Measurements from ENCODE around the gene MAL.

MAL gene

DNA sequence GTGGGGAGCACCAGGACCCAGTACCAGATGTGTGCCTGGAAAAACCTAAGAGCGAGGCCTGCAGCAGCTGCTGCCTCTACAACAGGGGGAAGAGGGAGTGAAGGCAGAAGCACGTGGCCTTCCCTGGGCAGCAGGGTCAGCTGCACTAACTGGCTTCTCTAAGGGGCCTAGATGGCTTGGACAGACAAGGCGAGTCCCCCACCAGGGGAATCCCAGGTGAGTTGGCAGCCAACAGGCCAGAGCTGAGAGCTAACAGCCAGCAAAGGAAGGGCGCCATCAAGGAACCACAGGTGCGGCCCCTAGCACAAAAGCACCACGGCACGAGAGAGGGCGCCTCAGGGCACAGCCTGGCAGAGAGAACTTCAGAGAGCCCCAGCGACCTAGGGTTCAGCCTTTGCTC, 19.8 kb upstream of the MAL start:
- H3K36me3 ChIP-seq (ENCODE audit: insufficient read depth, low read length), result no peaks in the 10 kb centered on the region
- H3K9me3 ChIP-seq (ENCODE audit: control insufficient read depth, insufficient read depth, low read length), result no peaks in the 10 kb centered on the region
- H3K9ac ChIP-seq (ENCODE audit: low read depth, low read length), result no peak overlapping the region
- H3K4me1 ChIP-seq (ENCODE audit: insufficient read depth, low read length), result peaks cover 5% of the 10 kb centered on the region; the same call in 1 of the 2 replicates

DNA sequence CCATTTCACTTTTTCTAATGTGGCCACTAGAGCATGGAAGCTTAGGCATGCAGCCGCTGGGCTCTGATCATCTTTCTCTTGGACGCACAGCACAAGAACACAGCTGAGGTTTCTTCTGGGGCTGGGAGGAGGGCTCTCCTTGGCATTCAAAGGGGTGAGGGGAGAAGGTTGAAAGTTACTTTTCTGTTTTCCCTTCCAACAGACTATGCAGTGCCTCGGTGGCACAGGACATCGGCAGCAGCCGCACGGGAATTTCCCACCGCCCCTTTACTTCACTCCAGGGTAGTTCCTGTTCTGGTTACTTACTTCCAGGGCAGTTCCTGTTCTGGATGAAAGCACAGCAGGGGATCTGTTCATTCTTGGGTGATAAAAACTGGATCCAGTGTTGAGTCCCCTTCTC, 18.9 kb upstream of the MAL start:
- peaks cover 5% of the 10 kb centered on the region; the same call in 1 of the 2 replicates for H3K4me1 ChIP-seq (ENCODE audit: insufficient read depth, low read length)
- no peaks in the 10 kb centered on the region for H3K9me3 ChIP-seq (ENCODE audit: control insufficient read depth, insufficient read depth, low read length)
- H3K9ac ChIP-seq (ENCODE audit: low read depth, low read length), result no peak overlapping the region
- H3K36me3 ChIP-seq (ENCODE audit: insufficient read depth, low read length), result no peaks in the 10 kb centered on the region

DNA sequence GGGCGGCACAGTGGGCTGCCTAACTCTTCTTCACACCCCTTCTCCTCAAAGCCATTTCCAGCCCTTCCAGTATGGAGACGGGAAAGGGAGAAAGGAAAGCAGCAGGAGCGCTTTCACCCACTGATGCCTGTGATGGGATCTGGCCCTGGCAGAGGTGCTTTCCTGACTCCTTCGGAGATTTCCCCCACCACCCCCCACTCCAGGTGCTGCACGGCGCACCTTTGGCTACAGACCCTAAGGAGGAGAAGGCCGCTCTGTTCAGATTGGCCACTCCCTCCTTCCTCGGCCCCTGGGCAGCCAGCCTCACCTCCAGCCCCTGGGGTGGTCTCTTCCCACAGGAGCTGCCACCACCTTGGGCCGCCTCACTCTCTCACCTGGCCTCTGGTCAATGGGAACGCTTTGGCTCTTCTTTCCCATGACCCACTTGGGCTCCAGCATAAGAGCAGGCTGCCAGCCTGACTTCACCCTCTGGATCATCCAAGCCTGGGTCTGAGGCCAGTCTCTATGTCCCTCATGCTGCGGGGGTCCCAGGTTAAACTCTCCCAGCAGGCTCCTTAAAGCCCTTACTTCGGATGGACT, 18.4 kb upstream of the MAL start:
- H3K4me1 ChIP-seq (ENCODE audit: insufficient read depth, low read length), result peaks cover 5% of the 10 kb centered on the region; the same call in 1 of the 2 replicates
- H3K9me3 ChIP-seq (ENCODE audit: control insufficient read depth, insufficient read depth, low read length), result no peaks in the 10 kb centered on the region
- no peak overlapping the region for H3K9ac ChIP-seq (ENCODE audit: low read depth, low read length)
- no peaks in the 10 kb centered on the region for H3K36me3 ChIP-seq (ENCODE audit: insufficient read depth, low read length)

DNA sequence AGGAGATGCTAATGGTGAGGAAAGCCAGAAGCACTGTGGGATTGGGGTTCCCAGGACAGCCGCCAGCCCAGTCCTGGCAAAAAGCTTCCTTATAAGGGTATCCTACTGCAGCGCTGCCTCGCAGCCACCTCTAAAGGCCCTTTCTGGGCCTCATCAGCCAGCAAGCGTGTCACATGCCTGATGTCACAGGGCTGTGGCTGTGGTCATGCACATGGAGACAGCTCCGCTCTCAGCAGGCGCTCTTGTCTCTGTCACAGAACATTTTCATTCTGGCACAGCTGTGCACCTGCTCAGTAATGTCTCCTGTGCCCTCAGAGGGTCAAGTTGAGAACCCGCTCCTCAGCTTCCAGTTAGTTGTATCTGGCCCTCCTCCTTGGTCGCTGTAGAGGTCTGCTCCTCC, 17.7 kb upstream of the MAL start:
- peaks cover 5% of the 10 kb centered on the region; the same call in 1 of the 2 replicates for H3K4me1 ChIP-seq (ENCODE audit: insufficient read depth, low read length)
- H3K9ac ChIP-seq (ENCODE audit: low read depth, low read length), result no peak overlapping the region
- no peaks in the 10 kb centered on the region for H3K9me3 ChIP-seq (ENCODE audit: control insufficient read depth, insufficient read depth, low read length)
- no peaks in the 10 kb centered on the region for H3K36me3 ChIP-seq (ENCODE audit: insufficient read depth, low read length)

DNA sequence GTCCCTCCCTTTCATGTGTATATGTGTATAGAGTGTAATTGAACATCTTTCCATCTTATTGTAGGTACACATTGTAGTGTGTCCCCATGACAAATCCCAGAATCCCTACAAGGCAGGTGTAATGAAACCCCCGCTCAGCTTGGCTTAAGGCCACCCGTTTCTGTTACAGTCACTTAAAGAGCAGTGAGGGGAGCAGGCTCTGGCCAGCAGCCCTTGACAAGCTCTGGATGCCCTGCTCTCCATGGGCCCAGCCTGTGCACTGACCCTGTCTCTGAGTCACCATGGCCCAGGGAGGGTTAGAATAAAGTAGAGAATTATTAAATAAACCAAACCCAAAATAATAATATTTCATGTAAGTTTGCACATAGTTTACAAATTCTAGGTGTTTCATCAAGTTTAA, 17.2 kb upstream of the MAL start:
- no peak overlapping the region for H3K9ac ChIP-seq (ENCODE audit: low read depth, low read length)
- no peaks in the 10 kb centered on the region for H3K36me3 ChIP-seq (ENCODE audit: insufficient read depth, low read length)
- no peaks in the 10 kb centered on the region for H3K9me3 ChIP-seq (ENCODE audit: control insufficient read depth, insufficient read depth, low read length)
- H3K4me1 ChIP-seq (ENCODE audit: insufficient read depth, low read length), result peaks cover 5% of the 10 kb centered on the region; the same call in 1 of the 2 replicates

DNA sequence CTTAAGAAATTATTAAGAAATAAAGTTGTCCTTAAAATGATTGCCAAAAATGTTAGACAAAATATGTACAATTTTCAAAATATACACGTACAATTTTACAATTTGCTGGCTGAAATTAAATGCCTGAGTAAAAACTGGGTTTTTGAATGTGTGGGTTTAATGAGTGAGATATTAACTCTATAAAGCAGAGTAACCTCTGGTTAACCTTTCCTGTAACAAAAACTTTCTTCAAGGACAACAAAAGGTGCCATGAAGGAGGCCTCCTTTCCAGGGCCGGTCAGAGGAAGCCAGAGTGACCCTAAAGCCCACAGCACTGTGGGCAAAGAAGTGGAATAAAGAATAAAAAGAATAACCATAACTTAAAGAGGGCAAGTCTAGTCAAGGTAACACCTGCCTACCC, 16.5 kb upstream of the MAL start:
- Histone ChIP-seq H3K36me3 (ENCODE audit: insufficient read depth, low read length) (no peaks in the 10 kb centered on the region), H3K4me1 (ENCODE audit: insufficient read depth, low read length) (peaks cover 5% of the 10 kb centered on the region; the same call in 1 of the 2 replicates), H3K9ac (ENCODE audit: low read depth, low read length) (no peak overlapping the region), H3K9me3 (ENCODE audit: control insufficient read depth, insufficient read depth, low read length) (no peaks in the 10 kb centered on the region)

DNA sequence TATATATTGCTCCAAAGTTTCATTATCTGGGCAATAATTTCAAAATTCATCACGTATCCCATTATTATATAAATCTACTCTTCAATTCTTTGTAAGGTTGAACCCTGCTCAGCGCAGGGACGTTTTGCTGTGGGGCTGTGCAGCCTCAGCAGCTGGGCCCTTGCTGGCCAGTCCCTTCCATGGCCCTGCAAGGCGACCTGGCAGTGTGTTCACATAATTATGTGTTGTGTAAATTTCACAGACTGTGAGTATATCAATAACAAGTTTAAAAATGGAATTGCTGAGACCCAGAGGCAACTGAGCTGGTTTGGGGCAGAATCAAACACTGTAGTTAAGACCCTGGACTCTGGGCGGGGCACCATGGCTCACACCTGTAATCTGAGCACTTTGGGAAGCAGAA, 16.1 kb upstream of the MAL start:
- H3K4me1 ChIP-seq (ENCODE audit: insufficient read depth, low read length), result peaks cover 5% of the 10 kb centered on the region; the same call in 1 of the 2 replicates

DNA sequence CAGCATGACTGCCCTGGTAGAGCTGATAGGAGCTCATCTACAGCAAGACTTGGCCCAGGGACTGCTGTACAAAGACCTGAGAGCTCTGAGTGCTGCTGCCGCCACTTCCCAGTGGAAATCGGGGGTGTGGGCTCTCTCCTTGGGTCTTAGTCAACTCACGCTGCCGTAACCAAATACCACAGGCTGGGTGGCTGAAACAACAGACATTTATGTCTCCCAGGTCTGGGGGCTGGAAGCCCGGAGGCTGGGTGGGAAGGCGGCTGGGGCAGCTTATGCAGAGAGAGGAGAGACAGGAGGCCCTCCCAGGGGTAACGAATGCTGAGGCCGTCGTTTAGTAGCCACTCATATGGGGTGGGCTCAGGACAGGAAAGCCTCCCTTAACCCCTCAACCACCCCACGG, 15.4 kb upstream of the MAL start:
- H3K36me3 ChIP-seq (ENCODE audit: insufficient read depth, low read length), result no peaks in the 10 kb centered on the region
- H3K9ac ChIP-seq (ENCODE audit: low read depth, low read length), result no peak overlapping the region
- H3K9me3 ChIP-seq (ENCODE audit: control insufficient read depth, insufficient read depth, low read length), result no peaks in the 10 kb centered on the region
- H3K4me1 ChIP-seq (ENCODE audit: insufficient read depth, low read length), result peaks cover 5% of the 10 kb centered on the region; the same call in 1 of the 2 replicates

More for the DNA sequence above, 16.1 kb upstream of the MAL start:
- Histone ChIP-seq H3K36me3 (ENCODE audit: insufficient read depth, low read length) (no peaks in the 10 kb centered on the region), H3K9ac (ENCODE audit: low read depth, low read length) (no peak overlapping the region), H3K9me3 (ENCODE audit: control insufficient read depth, insufficient read depth, low read length) (no peaks in the 10 kb centered on the region)

DNA sequence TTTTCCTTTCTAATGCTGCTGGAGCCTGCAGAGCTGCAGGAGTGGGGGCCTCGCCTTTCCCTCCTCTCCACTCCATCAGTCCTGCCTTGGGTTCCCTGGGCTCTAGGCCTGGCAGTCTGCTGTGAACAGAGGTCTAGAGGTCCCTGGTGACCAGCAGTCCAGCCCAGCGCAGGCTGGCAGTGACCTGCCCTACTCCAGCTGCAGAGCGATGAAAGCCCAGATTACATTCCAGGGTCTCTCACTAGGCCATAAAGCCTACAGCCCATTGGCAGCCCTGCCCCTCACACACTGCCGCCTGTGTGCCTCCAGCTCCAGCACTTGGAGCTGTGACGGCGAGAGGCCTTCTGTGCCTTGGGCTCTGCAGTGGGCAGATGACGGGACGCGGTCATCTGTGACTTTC, 14.8 kb upstream of the MAL start:
- no peaks in the 10 kb centered on the region for H3K9me3 ChIP-seq (ENCODE audit: control insufficient read depth, insufficient read depth, low read length)

DNA sequence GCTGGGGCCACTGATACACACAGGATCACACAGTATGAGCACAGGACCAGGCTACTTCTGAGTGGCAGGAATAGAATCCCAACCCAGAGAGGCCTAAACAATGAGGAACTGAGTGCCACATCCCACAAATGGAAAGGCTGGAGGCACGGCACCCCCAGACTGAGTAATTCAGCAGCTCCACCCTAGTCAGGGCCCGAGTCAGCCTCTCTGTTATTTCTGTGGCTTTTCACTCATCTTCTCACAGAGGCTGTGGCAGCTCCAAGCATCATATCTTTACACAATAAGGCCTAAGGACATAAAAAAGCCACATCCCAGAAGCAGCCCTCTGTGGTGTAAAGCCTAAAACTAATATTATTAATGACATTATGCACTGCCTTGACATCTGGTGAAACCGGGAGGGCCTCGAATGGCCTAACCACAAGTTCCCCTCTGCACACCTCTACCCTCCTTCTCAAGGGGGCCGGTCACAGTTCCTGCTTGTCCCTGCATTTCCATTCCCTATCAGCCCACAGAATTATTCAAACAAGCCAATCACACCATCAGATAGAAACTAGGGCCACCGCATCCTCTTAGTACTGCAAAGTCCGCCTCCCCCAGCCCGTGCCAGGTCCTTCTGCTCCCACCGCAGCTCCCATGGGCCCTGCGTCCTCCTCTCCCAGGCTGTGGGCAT, 12.5 kb upstream of the MAL start:
- Histone ChIP-seq H3K4me1 (ENCODE audit: insufficient read depth, low read length) (peaks cover 9% of the 10 kb centered on the region; the same call in 1 of the 2 replicates), H3K36me3 (ENCODE audit: insufficient read depth, low read length) (no peaks in the 10 kb centered on the region), H3K9me3 (ENCODE audit: control insufficient read depth, insufficient read depth, low read length) (no peaks in the 10 kb centered on the region), H3K9ac (ENCODE audit: low read depth, low read length) (no peak overlapping the region)

More for the DNA sequence above, 14.8 kb upstream of the MAL start:
- Histone ChIP-seq H3K9ac (ENCODE audit: low read depth, low read length) (no peak overlapping the region), H3K36me3 (ENCODE audit: insufficient read depth, low read length) (no peaks in the 10 kb centered on the region), H3K4me1 (ENCODE audit: insufficient read depth, low read length) (peaks cover 5% of the 10 kb centered on the region; the same call in 1 of the 2 replicates)

DNA sequence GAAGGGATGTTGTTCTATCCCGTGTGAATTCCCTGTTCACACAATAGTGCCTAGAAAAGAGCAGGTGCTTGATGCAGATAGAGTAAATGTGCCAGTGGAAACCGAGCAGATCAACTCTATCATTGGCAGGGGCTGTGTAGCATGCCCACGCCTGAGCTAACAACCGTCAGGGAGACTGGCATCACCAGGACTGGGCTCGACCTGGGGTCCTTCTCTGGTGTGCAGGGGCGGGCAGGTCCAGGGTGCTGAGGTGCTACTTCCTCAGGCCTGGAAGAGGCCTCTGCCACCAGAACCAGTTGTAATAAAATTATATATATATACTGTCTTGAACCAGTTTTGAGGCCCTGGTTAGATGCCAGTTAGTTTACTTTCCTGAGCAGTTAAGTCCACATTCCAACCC, 11.8 kb upstream of the MAL start:
- no peak overlapping the region for H3K9ac ChIP-seq (ENCODE audit: low read depth, low read length)
- no peaks in the 10 kb centered on the region for H3K36me3 ChIP-seq (ENCODE audit: insufficient read depth, low read length)
- peaks cover 14% of the 10 kb centered on the region; the same call in 1 of the 2 replicates for H3K4me1 ChIP-seq (ENCODE audit: insufficient read depth, low read length)

DNA sequence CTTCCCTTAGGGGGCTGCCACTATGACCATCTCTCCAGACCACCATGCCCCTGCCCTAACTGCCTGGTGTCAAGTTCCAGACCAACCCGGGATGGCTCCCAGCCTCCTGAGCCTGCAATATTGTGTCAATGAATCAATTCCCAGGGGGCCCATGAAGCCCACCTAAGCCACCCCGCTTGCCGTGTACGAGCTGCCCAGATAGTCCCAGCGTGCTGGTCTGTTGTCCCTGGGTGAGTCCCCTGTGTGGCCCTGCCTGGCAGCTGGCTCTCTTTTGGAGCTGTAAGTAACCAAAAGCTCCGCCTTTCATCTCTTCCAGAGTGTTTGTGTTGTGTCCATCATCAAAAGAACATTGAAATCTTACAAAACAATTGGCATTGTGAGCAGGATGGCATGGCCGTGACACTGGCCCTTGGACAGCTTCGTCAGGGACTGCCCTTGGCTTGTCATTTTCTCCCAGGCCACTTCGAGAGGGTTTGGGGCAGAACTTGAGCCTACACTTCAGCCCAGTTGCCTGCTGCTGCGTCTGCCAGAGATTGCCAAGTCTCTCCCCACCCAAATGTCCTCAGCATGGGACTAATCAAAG, 11.3 kb upstream of the MAL start:
- H3K9me3 ChIP-seq (ENCODE audit: control insufficient read depth, insufficient read depth, low read length), result no peaks in the 10 kb centered on the region
- no peak overlapping the region for H3K9ac ChIP-seq (ENCODE audit: low read depth, low read length)
- H3K4me1 ChIP-seq (ENCODE audit: insufficient read depth, low read length), result peaks cover 16% of the 10 kb centered on the region; the same call in 1 of the 2 replicates
- no peaks in the 10 kb centered on the region for H3K36me3 ChIP-seq (ENCODE audit: insufficient read depth, low read length)

More for the DNA sequence above, 11.8 kb upstream of the MAL start:
- no peaks in the 10 kb centered on the region for H3K9me3 ChIP-seq (ENCODE audit: control insufficient read depth, insufficient read depth, low read length)

DNA sequence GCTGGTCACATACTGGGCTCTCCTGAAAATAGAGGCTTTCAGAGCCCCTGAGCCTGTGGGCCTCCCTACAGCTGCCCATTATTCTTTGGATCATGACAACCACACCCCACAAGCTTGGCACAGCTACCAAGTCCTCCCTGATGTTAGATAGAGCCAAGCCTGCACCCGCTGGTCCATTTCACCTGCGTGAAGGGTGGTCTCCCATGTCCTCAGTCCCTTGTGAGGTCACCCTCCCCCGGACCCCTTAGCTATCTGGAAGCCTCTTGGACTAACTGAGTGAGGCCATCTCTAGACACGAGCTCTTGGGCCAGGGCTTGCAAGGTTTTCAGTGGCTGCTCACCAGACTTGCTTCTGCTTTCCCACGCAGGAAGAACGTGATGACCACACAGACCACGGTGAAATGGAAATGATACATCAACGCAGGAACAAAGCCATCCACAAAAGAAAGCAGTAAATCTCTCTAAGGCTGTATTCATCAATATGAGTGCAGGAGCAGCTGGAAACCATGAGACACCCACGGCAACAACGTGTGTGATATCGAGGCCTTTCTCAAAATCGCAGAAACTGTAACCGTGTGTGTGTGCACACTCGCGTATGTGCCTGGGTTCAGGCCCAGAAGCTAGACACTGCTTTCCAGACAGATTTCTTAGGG, 10.1 kb upstream of the MAL start:
- Histone ChIP-seq H3K9me3 (ENCODE audit: control insufficient read depth, insufficient read depth, low read length) (no peaks in the 10 kb centered on the region), H3K4me1 (ENCODE audit: insufficient read depth, low read length) (peaks cover 16% of the 10 kb centered on the region; the same call in 1 of the 2 replicates), H3K36me3 (ENCODE audit: insufficient read depth, low read length) (no peaks in the 10 kb centered on the region), H3K9ac (ENCODE audit: low read depth, low read length) (no peak overlapping the region)

DNA sequence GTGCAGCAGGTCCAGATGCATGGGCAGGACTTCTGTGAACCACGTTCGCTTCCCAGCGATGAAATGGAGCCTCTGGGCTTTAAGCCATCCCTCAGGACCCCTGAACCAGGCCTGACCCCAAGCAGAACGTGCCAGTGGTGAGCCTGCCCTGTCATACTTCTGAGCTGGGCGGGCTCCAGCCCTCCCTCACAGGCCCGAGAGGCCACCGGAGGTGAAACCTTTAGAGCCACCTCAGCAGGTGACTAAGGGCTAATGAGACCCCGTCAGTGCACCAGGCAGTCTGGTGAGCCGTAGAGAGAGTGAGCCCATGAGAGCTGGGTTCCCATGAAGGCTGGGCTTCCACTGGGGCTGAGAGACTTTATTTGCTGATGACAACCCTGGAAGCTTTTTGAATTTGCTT, 8.9 kb upstream of the MAL start:
- H3K4me1 ChIP-seq (ENCODE audit: insufficient read depth, low read length), result peaks cover 12% of the 10 kb centered on the region; the same call in 1 of the 2 replicates
- no peaks in the 10 kb centered on the region for H3K9me3 ChIP-seq (ENCODE audit: control insufficient read depth, insufficient read depth, low read length)
- H3K9ac ChIP-seq (ENCODE audit: low read depth, low read length), result no peak overlapping the region
- no peaks in the 10 kb centered on the region for H3K36me3 ChIP-seq (ENCODE audit: insufficient read depth, low read length)
